OCI-LY3 (cell line): Measurements from ENCODE around the gene MYT1.

Experiments used
- H2AFZ ChIP-seq: fragments of 200-600, 300-600 bp; shearing (Covaris generic); 2 replicates; pipeline ENCODE4 v1.6.0; 2014; ENCODE audit warnings: antibody characterized with exemption, low read depth, low read length
- H3K27ac ChIP-seq: fragments of 200-600, 300-600 bp; sonication (generic); 2 replicates; pipeline ENCODE4 v1.5.1; 2014; ENCODE audit warnings: mild to moderate bottlenecking, low read length, moderate library complexity, mixed read lengths
- H3K27me3 ChIP-seq: fragments of 200-600, 300-600 bp; sonication (generic); 2 replicates; pipeline ENCODE4 v1.6.1; 2014; ENCODE audit warnings: low read depth, low read length, mixed read lengths
- H3K36me3 ChIP-seq: fragments of 200-600, 300-600 bp; sonication (generic); replicated peaks from 2 replicates; pipeline ENCODE3; 2014; ENCODE audit warnings: low read depth, low read length, mixed read lengths
- H3K4me1 ChIP-seq: fragments of 300-600, 200-600 bp; sonication (generic); 2 replicates; pipeline ENCODE4 v1.6.1; 2014; ENCODE audit warnings: low read length, mixed read lengths
- H3K4me2 ChIP-seq: fragments of 200-600, 300-600 bp; sonication (generic); 2 replicates; pipeline ENCODE4 v1.6.1; 2014; ENCODE audit warnings: low read length, mixed read lengths
- H3K4me3 ChIP-seq: fragments of 300-600, 200-600 bp; sonication (generic); 2 replicates; pipeline ENCODE4 v1.5.1; 2014; ENCODE audit warnings: antibody characterized with exemption, mild to moderate bottlenecking, low read length, moderate library complexity
- H3K79me2 ChIP-seq: fragments of 300-600, 200-600 bp; shearing (Covaris generic); 2 replicates; pipeline ENCODE4 v1.6.1; 2014; ENCODE audit warnings: mild to moderate bottlenecking, low read length, mixed read lengths
- H3K9ac ChIP-seq: fragments of 300-600, 200-600 bp; shearing (Covaris generic); 2 replicates; pipeline ENCODE4 v1.6.0; 2014; ENCODE audit warnings: mild to moderate bottlenecking, low read length, moderate library complexity
- H3K9me3 ChIP-seq: fragments of 200-600, 300-600 bp; shearing (Covaris generic); 2 replicates; pipeline ENCODE4 v1.6.1; 2014; ENCODE audit warnings: low read length, mixed read lengths; ENCODE audit not compliant: insufficient read depth
- H4K20me1 ChIP-seq: fragments of 200-600, 300-600 bp; sonication (generic); 2 replicates; pipeline ENCODE4 v1.6.1; 2016; ENCODE audit warnings: low read length, mixed read lengths; ENCODE audit not compliant: insufficient read depth
- EZH2phosphoT487 ChIP-seq: fragments of 200-600 bp; shearing (Covaris generic); IDR thresholded peaks from 2 replicates; pipeline ENCODE4 v1.6.1; 2018; ENCODE audit warnings: antibody characterized with exemption, mixed run types, low read depth
- TF ChIP-seq, protein P1 (sequence below): fragments of 200-600, 300-600 bp; sonication (generic); IDR thresholded peaks from 2 replicates; pipeline ENCODE4 v1.5.1; 2014; ENCODE audit warnings: antibody characterized with exemption, low read length, low read depth

The MYT1 gene

DNA sequence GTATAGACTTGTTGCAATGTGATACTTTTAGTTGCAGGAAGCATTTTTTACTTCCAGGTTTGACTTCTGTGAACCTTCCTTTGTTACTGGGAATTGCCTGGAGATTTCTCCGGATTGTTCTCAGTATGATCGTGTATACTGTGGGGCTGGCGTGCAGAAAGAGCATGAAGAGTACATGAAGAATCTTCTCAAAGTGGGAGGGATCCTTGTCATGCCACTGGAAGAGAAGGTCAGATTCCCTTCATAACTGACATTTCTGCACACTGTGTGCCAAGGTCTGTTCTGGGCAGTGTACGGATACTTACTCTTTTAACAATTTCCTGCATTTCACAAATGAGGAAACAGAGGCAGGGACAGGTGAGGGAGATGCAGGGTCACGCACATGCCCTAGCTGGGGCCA, 100.9 kb downstream of the MYT1 start:
- no peaks in the 10 kb centered on the region for H3K9me3 ChIP-seq
- no peak overlapping the region for H2AFZ ChIP-seq
- H3K36me3 ChIP-seq = peaks cover 8% of the 10 kb centered on the region
- H4K20me1 ChIP-seq = no peaks in the 10 kb centered on the region
- H3K27me3 ChIP-seq = no peaks in the 10 kb centered on the region
- H3K4me1 ChIP-seq = no peaks in the 10 kb centered on the region
- no peak overlapping the region for H3K4me2 ChIP-seq
- no peak overlapping the region for H3K27ac ChIP-seq
- H3K9ac ChIP-seq = no peak overlapping the region
- H3K79me2 ChIP-seq = no peaks in the 10 kb centered on the region
- no peak overlapping the region for H3K4me3 ChIP-seq
- TF ChIP-seq, protein P1, sequence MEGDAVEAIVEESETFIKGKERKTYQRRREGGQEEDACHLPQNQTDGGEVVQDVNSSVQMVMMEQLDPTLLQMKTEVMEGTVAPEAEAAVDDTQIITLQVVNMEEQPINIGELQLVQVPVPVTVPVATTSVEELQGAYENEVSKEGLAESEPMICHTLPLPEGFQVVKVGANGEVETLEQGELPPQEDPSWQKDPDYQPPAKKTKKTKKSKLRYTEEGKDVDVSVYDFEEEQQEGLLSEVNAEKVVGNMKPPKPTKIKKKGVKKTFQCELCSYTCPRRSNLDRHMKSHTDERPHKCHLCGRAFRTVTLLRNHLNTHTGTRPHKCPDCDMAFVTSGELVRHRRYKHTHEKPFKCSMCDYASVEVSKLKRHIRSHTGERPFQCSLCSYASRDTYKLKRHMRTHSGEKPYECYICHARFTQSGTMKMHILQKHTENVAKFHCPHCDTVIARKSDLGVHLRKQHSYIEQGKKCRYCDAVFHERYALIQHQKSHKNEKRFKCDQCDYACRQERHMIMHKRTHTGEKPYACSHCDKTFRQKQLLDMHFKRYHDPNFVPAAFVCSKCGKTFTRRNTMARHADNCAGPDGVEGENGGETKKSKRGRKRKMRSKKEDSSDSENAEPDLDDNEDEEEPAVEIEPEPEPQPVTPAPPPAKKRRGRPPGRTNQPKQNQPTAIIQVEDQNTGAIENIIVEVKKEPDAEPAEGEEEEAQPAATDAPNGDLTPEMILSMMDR = no peak
- TF ChIP-seq EZH2phosphoT487 = no peak

GRCh38 chr20:64266988-64267387, 102.7 kb downstream of the MYT1 start:
- H3K4me1 ChIP-seq = no peaks in the 10 kb centered on the region
- TF ChIP-seq, protein P1 = no peak
- no peak for TF ChIP-seq EZH2phosphoT487
- no peak overlapping the region for H3K4me3 ChIP-seq
- H4K20me1 ChIP-seq = no peaks in the 10 kb centered on the region
- no peak overlapping the region for H3K9ac ChIP-seq
- H3K79me2 ChIP-seq = no peaks in the 10 kb centered on the region
- H3K27me3 ChIP-seq = no peaks in the 10 kb centered on the region
- no peak overlapping the region for H3K4me2 ChIP-seq
- H2AFZ ChIP-seq = no peak overlapping the region
- peaks cover 8% of the 10 kb centered on the region for H3K36me3 ChIP-seq
- H3K27ac ChIP-seq = no peak overlapping the region
- no peaks in the 10 kb centered on the region for H3K9me3 ChIP-seq

DNA sequence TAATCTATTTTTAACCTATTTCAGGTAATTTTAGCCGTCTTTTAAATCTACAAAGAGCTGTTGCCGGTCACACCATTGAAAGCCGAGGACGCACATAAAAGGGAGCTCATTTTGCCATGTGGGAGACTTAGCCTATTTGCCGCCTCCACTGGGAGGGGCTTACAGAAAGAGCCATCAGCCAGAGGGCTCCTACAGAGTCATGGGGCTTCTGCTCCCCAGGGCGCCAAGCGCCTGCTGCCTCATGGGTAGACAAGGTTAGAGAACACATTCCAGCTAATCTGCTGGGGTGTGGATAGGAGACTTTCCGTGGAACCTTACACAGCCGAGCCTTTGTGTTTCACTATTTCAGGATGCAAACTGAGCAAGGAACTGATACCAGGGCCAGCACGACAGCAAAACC, 103.9 kb downstream of the MYT1 start:
- no peaks in the 10 kb centered on the region for H3K79me2 ChIP-seq
- TF ChIP-seq EZH2phosphoT487 = no peak
- TF ChIP-seq, protein P1 = no peak
- H3K4me3 ChIP-seq = no peak overlapping the region
- H3K27me3 ChIP-seq = no peaks in the 10 kb centered on the region
- no peak overlapping the region for H3K9ac ChIP-seq
- no peak overlapping the region for H3K27ac ChIP-seq
- H3K4me1 ChIP-seq = no peaks in the 10 kb centered on the region
- H2AFZ ChIP-seq = no peak overlapping the region
- no peaks in the 10 kb centered on the region for H4K20me1 ChIP-seq
- H3K36me3 ChIP-seq = peaks cover 11% of the 10 kb centered on the region
- no peaks in the 10 kb centered on the region for H3K9me3 ChIP-seq
- H3K4me2 ChIP-seq = no peak overlapping the region

GRCh38 chr20:64269604-64270411, 105.6 kb downstream of the MYT1 start:
- Histone ChIP-seq H3K27me3 (no peaks in the 10 kb centered on the region), H3K9me3 (no peaks in the 10 kb centered on the region), H4K20me1 (no peaks in the 10 kb centered on the region), H3K9ac (no peak overlapping the region), H3K79me2 (no peaks in the 10 kb centered on the region), H3K36me3 (peaks cover 11% of the 10 kb centered on the region), H3K4me2 (no peak overlapping the region), H2AFZ (no peak overlapping the region), H3K27ac (no peak overlapping the region), H3K4me1 (no peaks in the 10 kb centered on the region), H3K4me3 (no peak overlapping the region)
- TF ChIP-seq EZH2phosphoT487 = no peak
- TF ChIP-seq, protein P1 = no peak
